Kidney (tissue), 14 donors: ENCODE results near the gene CAGE1. TPM values are rescaled to one million over a fixed set of nuclear protein-coding genes. Genes with fewer than 3 reads are reported as not detected.

ENCODE experiments used
- DNase-seq, 5 donors: peaks; one replicate each; pipeline ENCODE4 v3.0.0-alpha.2; 2013 to 2020
- FAIRE-seq: peaks from 2 replicates; lab custom pipeline; 2012; peaks lifted over from hg19 to GRCh38; lab: Jason Lieb, UNC
- H3K27ac ChIP-seq, 2 donors: one replicate each; pipeline ENCODE4 v1.7.0; 2013; ENCODE audit warnings: low read depth in 2 of 2, low read length in 2 of 2, inconsistent platforms in 1 of 2
- H3K27me3 ChIP-seq: one replicate; pipeline ENCODE4 v1.7.1; 2013; ENCODE audit warnings: low read length, inconsistent platforms; ENCODE audit not compliant: control insufficient read depth, insufficient read depth
- H3K36me3 ChIP-seq, 3 donors: one replicate each; pipeline versions ENCODE4 v1.7.0 to v1.7.1; 2013; ENCODE audit warnings: low read length in 3 of 3, control low read depth in 1 of 3, inconsistent platforms in 1 of 3; ENCODE audit not compliant: insufficient read depth in 3 of 3, control insufficient read depth in 2 of 3
- H3K4me1 ChIP-seq, 3 donors: one replicate each; pipeline versions ENCODE4 v1.7.0 to v1.7.1; 2013; ENCODE audit warnings: low read length in 3 of 3, inconsistent platforms in 1 of 3, low read depth in 1 of 3; ENCODE audit not compliant: control insufficient read depth in 2 of 3, insufficient read depth in 2 of 3
- H3K4me3 ChIP-seq, 3 donors: one replicate each; pipeline versions ENCODE4 v1.7.0 to v1.8.1; 2013; ENCODE audit warnings: low read length in 3 of 3, control low read depth in 1 of 3, inconsistent platforms in 1 of 3
- H3K9ac ChIP-seq, 3 donors: one replicate each; pipeline versions ENCODE4 v1.7.0 to v1.7.1; 2013; ENCODE audit warnings: low read length in 3 of 3, control low read depth in 1 of 3, inconsistent platforms in 1 of 3
- H3K9me3 ChIP-seq, 3 donors: one replicate each; pipeline versions ENCODE4 v1.7.0 to v1.7.1; 2013; ENCODE audit warnings: low read length in 3 of 3, control low read depth in 1 of 3, inconsistent platforms in 1 of 3; ENCODE audit not compliant: control insufficient read depth in 2 of 3, insufficient read depth in 1 of 3
- intact Hi-C: fragments of 100-400 bp; cut with DNase I; formaldehyde crosslinking; loops from one replicate; pipeline ENCODE4 v1.11.1; 2022
- polyA plus RNA-seq: library from polyadenylated mRNA; stranded (reverse); fragments of 350-450 nt; fragmentation: Illumina TruSeq; extraction: RNeasy Lipid Tissue Mini Kit (QIAGEN cat#74804); gene quantifications from one replicate; pipeline ENCODE4 v1.2.3, GENCODE V29; 2014; ENCODE audit warnings: low read depth, low replicate concordance; ENCODE audit not compliant: insufficient read depth
- total RNA-seq: library from RNA; stranded (reverse); fragmentation: NEBNext Ultra II Directional; extraction: Animal tissue kit (Norgen Biotek cat#: 25700); gene quantifications from one replicate; pipeline ENCODE4 v1.2.1, GENCODE V29; 2021
- TF ChIP-seq, protein P1 (sequence below): IDR thresholded peaks from 3 replicates; pipeline ENCODE4 v1.5.1; 2012; ENCODE audit warnings: mild to moderate bottlenecking, moderate library complexity, borderline replicate concordance; ENCODE audit not compliant: insufficient read depth; ENCODE audit errors: extremely low read depth
- donor health status: control.
- donor health status: control.
- donor health status: control.
- donor health status: control.
- donor health status: control.
- donor health status: DM: yes; HTN: yes; CAD: no.
- donor health status: Normal renal cell carcinoma (clear cell type).

CAGE1 gene
- total and polyA plus RNA-seq, 2 donors from 2014 or later = not detected

DNA sequence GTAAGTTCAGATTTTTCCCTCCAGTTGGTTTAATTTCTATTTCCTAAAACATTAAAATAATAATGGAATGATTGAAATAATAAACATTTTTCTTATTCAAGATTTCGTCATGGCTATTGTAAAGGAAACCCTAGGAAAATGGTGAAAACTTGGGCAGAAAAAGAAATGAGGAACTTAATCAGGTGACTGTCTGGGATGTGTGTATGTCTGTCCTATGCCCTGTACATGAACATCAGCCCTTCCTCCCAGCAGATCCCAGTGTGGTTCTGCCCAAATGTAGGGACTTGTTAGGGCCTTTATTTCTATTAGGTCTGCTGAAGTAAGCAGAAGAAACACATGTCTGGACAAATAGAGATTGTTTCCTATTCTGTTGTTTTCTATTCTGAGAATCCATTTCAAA is 13.2 kb upstream of the CAGE1 start:
- no peaks in the 10 kb centered on the region for H3K9me3 ChIP-seq
- no peaks in the 10 kb centered on the region for H3K4me1 ChIP-seq
- no peaks in the 10 kb centered on the region for H3K27me3 ChIP-seq
- H3K36me3 ChIP-seq = peaks cover 3 to 33% (median 24%) of the 10 kb centered on the region in 3 donors
- no peak overlapping the region for H3K9ac ChIP-seq
- DNase-seq = no peak
- TF ChIP-seq, protein P1, sequence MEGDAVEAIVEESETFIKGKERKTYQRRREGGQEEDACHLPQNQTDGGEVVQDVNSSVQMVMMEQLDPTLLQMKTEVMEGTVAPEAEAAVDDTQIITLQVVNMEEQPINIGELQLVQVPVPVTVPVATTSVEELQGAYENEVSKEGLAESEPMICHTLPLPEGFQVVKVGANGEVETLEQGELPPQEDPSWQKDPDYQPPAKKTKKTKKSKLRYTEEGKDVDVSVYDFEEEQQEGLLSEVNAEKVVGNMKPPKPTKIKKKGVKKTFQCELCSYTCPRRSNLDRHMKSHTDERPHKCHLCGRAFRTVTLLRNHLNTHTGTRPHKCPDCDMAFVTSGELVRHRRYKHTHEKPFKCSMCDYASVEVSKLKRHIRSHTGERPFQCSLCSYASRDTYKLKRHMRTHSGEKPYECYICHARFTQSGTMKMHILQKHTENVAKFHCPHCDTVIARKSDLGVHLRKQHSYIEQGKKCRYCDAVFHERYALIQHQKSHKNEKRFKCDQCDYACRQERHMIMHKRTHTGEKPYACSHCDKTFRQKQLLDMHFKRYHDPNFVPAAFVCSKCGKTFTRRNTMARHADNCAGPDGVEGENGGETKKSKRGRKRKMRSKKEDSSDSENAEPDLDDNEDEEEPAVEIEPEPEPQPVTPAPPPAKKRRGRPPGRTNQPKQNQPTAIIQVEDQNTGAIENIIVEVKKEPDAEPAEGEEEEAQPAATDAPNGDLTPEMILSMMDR = no peak
- no peak overlapping the region for H3K27ac ChIP-seq
- FAIRE-seq = no peak
- H3K4me3 ChIP-seq = no peak overlapping the region
- intact Hi-C loops = no loop called here

DNA sequence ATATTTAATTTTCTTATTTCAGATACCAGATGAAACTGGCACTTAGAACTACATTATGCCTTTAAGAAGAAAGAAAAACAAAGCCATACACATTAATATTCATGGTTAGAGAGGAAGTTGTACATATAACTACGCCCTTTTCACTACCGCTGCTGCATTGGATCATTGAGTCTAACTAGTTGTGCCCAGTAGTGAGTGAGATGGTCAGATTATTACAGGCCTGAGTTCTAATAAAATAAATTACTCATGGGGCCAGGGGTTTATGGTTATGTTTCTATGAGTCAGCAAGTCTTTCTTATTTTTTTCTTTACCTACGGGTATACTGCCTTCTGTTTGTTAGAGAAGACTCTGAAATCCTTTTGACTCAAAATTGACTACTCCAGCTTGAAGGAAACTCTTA is 11.5 kb upstream of the CAGE1 start:
- no peak overlapping the region for H3K27ac ChIP-seq
- FAIRE-seq (no peak), DNase-seq (peak in 1 of 5 donors; percentile 34)
- no peaks in the 10 kb centered on the region for H3K9me3 ChIP-seq
- H3K9ac ChIP-seq = no peak overlapping the region
- no peaks in the 10 kb centered on the region for H3K4me1 ChIP-seq
- no peaks in the 10 kb centered on the region for H3K27me3 ChIP-seq
- intact Hi-C loops = no loop called here
- no peak overlapping the region for H3K4me3 ChIP-seq
- TF ChIP-seq, protein P1 = no peak
- peaks cover 0 to 28% (median 20%) of the 10 kb centered on the region in 3 donors for H3K36me3 ChIP-seq

DNA sequence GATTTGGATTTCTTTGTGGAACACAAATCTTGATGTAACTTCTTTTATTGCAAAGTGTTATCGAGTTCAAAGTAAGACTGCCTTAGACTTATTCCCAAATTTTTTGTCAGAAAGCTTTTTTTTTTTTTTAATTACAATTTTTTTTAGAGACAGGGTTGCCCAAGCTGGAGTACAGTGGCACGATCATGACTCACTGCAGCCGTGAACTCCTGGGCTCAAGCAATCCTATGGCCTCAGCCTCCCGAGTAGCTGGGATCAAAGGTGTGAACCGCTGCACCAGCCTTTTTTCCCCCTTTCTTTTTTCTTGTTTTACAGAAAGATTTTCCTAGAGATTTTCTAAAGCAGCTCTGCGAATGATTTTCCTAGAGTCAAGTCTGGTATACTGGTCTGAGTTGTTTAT is 2.9 kb upstream of the CAGE1 start:
- intact Hi-C loops = no loop called here
- TF ChIP-seq, protein P1 = no peak
- Histone ChIP-seq H3K27ac (no peak overlapping the region), H3K4me1 (peaks cover 0 to 12% (median 11%) of the 10 kb centered on the region in 3 donors), H3K9me3 (no peaks in the 10 kb centered on the region), H3K9ac (no peak overlapping the region), H3K4me3 (no peak overlapping the region), H3K27me3 (no peaks in the 10 kb centered on the region), H3K36me3 (peaks cover 3 to 18% (median 3%) of the 10 kb centered on the region in 3 donors)
- FAIRE-seq (no peak), DNase-seq (no peak)

DNA sequence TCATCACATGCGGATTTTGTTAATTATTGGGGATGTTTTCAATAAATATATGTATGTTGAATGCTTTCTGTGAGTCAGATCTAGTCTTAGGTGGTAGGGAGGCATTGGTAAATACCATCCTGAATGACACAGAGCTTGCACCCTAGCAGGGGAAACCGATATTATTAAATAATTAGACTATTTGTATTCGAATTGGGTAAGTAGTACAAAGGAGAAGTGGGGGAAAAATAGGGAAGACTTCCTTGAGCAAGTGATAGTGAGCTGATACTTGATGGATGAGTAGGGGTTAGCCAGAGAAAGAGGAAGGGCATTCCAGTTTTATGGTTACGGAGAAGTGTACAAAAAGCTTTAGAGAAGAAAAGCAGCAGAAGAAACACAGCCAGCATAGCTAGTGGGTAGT is 1.6 kb upstream of the CAGE1 start:
- FAIRE-seq = no peak
- Histone ChIP-seq H3K27me3 (no peaks in the 10 kb centered on the region), H3K9ac (no peak overlapping the region), H3K27ac (no peak overlapping the region), H3K36me3 (peaks cover 3 to 13% (median 3%) of the 10 kb centered on the region in 3 donors), H3K9me3 (no peaks in the 10 kb centered on the region), H3K4me3 (peak overlapping the region in 1 of 3 donors; percentile 87), H3K4me1 (peaks cover 0 to 12% (median 11%) of the 10 kb centered on the region in 3 donors)
- DNase-seq = no peak
- TF ChIP-seq, protein P1 = no peak
- intact Hi-C loops = no loop called here
